Upper lobe of left lung (tissue), 6 donors: ENCODE measurements around the gene BORCS5. TPM values are rescaled to one million over a fixed set of nuclear protein-coding genes. Genes with fewer than 3 reads are reported as not detected.
A peak's percentile ranks its signal among the peaks of the same experiment; 100 is the strongest.

Source experiments
- ATAC-seq, 2 donors: fragments of 200-7000 bp; cut with Tn5 transposase; one replicate each; pipeline ENCODE4 v1.9.1; 2022; ENCODE audit warnings: mild to moderate bottlenecking in 2 of 2, moderate library complexity in 2 of 2; ENCODE audit not compliant: low FRiP score in 2 of 2
- DNase-seq, 2 donors: peaks; one replicate each; pipeline ENCODE4 v3.0.0-alpha.2; 2019 to 2020
- H3K27ac ChIP-seq, 4 donors: fragments of 200-600 bp; sonication (generic); one replicate each; pipeline ENCODE4 v1.5.1; 2016 to 2019
- H3K27me3 ChIP-seq, 4 donors: fragments of 200-600 bp; sonication (generic); one replicate each; pipeline ENCODE4 v1.5.1; 2017 to 2019
- H3K36me3 ChIP-seq, 4 donors: fragments of 200-600 bp; sonication (generic); one replicate each; pipeline ENCODE4 v1.5.1; 2016 to 2019
- H3K4me1 ChIP-seq, 4 donors: fragments of 200-600 bp; sonication (generic); one replicate each; pipeline ENCODE4 v1.5.1; 2018 to 2019
- H3K4me3 ChIP-seq, 4 donors: fragments of 200-600 bp; sonication (generic); one replicate each; pipeline ENCODE4 v1.5.1; 2017 to 2019; ENCODE audit warnings: mild to moderate bottlenecking in 2 of 4, moderate library complexity in 1 of 4
- H3K9me3 ChIP-seq, 4 donors: fragments of 200-600 bp; sonication (generic); one replicate each; pipeline ENCODE4 v1.5.1; 2018 to 2019
- CTCF ChIP-seq, 6 experiments: fragments of 450-650 bp in 4 of 6; fragments of 200-600 bp in 2 of 6; sonication (generic) in 2 of 6; IDR thresholded peaks; one replicate each; pipeline ENCODE4 v1.5.1; 2016 to 2019; ENCODE audit warnings: antibody characterized with exemption in 6 of 6
- EP300 ChIP-seq, 4 donors: sonication (generic); formaldehyde crosslinking; IDR thresholded peaks; one replicate each; pipeline ENCODE4 v1.5.1; 2017; ENCODE audit warnings: antibody characterized with exemption in 4 of 4, control low read depth in 2 of 4
- POLR2A ChIP-seq, 4 donors: fragments of 450-650 bp; IDR thresholded peaks; one replicate each; pipeline ENCODE4 v1.5.1; 2016 to 2017; ENCODE audit warnings: antibody characterized with exemption in 4 of 4, mild to moderate bottlenecking in 2 of 4
- POLR2AphosphoS5 ChIP-seq, 2 donors: sonication (generic); formaldehyde crosslinking; IDR thresholded peaks; one replicate each; pipeline ENCODE4 v1.5.1; 2017; ENCODE audit warnings: antibody characterized with exemption in 2 of 2
- WGBS, 2 donors: methylation state at CpG; one replicate each; pipeline ENCODE4 v1.1.5; 2017 to 2018; 5-methylcytosine and 5-hydroxymethylcytosine counted together
- total RNA-seq, 6 donors: library from RNA; depleted of rRNA in 4 of 6; stranded (reverse); fragments of >200 nt in 4 of 6; gene quantifications; one replicate each; pipeline versions ENCODE4 v1.1.0 to v1.2.1, GENCODE V29; 2016 to 2021
- donor health status: DM: no; HTN: no; CAD: no; lungs with moderate emphysema.
- donor health status: DM: no; HTN: yes; CAD: no; lungs with severe emphysema.

The BORCS5 gene
- total RNA-seq, 6 donors from 2014 or later = 7.3 to 105 (median 10.7) TPM

- peaks cover 21 to 29% (median 27%) of the 10 kb centered on the region in 4 donors for H3K4me1 ChIP-seq
- no peaks in the 10 kb centered on the region for H3K27me3 ChIP-seq
- no peaks in the 10 kb centered on the region for H3K36me3 ChIP-seq
- no peak for DNase-seq
- no peak for TF ChIP-seq POLR2AphosphoS5 (IDR thresholded peaks at IDR 0.05)
- no peak for TF ChIP-seq EP300 (IDR thresholded peaks at IDR 0.05)
- no peak for TF ChIP-seq CTCF (IDR thresholded peaks at IDR 0.05)
- no peak for TF ChIP-seq POLR2A (IDR thresholded peaks at IDR 0.05)
- 97% methylated on average over 5 of the region's 5 CpGs for WGBS, 2 donors
- H3K27ac ChIP-seq = peak overlapping the region in 1 of 4 donors; percentile 17
- H3K4me3 ChIP-seq = no peak overlapping the region
- no peak for ATAC-seq
- H3K9me3 ChIP-seq = no peaks in the 10 kb centered on the region
These were observed 145.9 kb downstream of the BORCS5 start for GRCh38 chr12:12502815-12503151.

GRCh38 chr12:12503384-12504078 is 146.7 kb downstream of the BORCS5 start:
- Histone ChIP-seq H3K27ac (no peak overlapping the region), H3K4me3 (no peak overlapping the region), H3K27me3 (no peaks in the 10 kb centered on the region), H3K4me1 (peaks cover 25 to 31% (median 28%) of the 10 kb centered on the region in 4 donors), H3K9me3 (no peaks in the 10 kb centered on the region), H3K36me3 (no peaks in the 10 kb centered on the region)
- ATAC-seq (no peak), DNase-seq (no peak)
- TF ChIP-seq POLR2AphosphoS5 (IDR thresholded peaks at IDR 0.05) (no peak), EP300 (IDR thresholded peaks at IDR 0.05) (no peak), POLR2A (IDR thresholded peaks at IDR 0.05) (no peak)
- WGBS, 2 donors = 82 to 93% methylated on average over 9 of the region's 9 CpGs

GRCh38 chr12:12505544-12506495 is 148.9 kb downstream of the BORCS5 start:
- H3K4me3 ChIP-seq = peak overlapping the region in 3 of 4 donors; percentile 4 to 29 (median 17)
- peaks cover 27 to 45% (median 38%) of the 10 kb centered on the region in 4 donors for H3K4me1 ChIP-seq
- TF ChIP-seq CTCF (IDR thresholded peaks at IDR 0.05) = no peak
- TF ChIP-seq POLR2AphosphoS5 (IDR thresholded peaks at IDR 0.05) = peak; percentile 30 to 66
- peak in 2 of 4 donors; percentile 21 to 73 for TF ChIP-seq EP300 (IDR thresholded peaks at IDR 0.05)
- ATAC-seq (peak; percentile 60 to 84), DNase-seq (no peak)
- H3K36me3 ChIP-seq = no peaks in the 10 kb centered on the region
- peak overlapping the region; percentile 6 to 82 (median 69) for H3K27ac ChIP-seq
- no peaks in the 10 kb centered on the region for H3K9me3 ChIP-seq
- 43 to 50% methylated on average over 11 of the region's 11 CpGs for WGBS, 2 donors
- H3K27me3 ChIP-seq = no peaks in the 10 kb centered on the region

GRCh38 chr12:12506496-12506890 is 149.6 kb downstream of the BORCS5 start:
- Histone ChIP-seq H3K36me3 (no peaks in the 10 kb centered on the region), H3K27ac (peak overlapping the region; percentile 6 to 82 (median 69)), H3K4me1 (peaks cover 26 to 45% (median 38%) of the 10 kb centered on the region in 4 donors), H3K9me3 (no peaks in the 10 kb centered on the region), H3K4me3 (peak overlapping the region in 3 of 4 donors; percentile 4 to 29 (median 17)), H3K27me3 (no peaks in the 10 kb centered on the region)
- TF ChIP-seq POLR2A (IDR thresholded peaks at IDR 0.05) = no peak
- no peak for TF ChIP-seq CTCF (IDR thresholded peaks at IDR 0.05)
- TF ChIP-seq EP300 (IDR thresholded peaks at IDR 0.05) = no peak
- no peak for TF ChIP-seq POLR2AphosphoS5 (IDR thresholded peaks at IDR 0.05)
- ATAC-seq (peak; percentile 58 to 74), DNase-seq (no peak)
- WGBS, 2 donors = 48 to 64% methylated on average over 3 of the region's 3 CpGs

GRCh38 chr12:12507121-12507520 is 150.2 kb downstream of the BORCS5 start:
- DNase-seq (no peak), ATAC-seq (no peak)
- TF ChIP-seq EP300 (IDR thresholded peaks at IDR 0.05) (no peak), CTCF (IDR thresholded peaks at IDR 0.05) (no peak), POLR2AphosphoS5 (IDR thresholded peaks at IDR 0.05) (no peak), POLR2A (IDR thresholded peaks at IDR 0.05) (no peak)
- Histone ChIP-seq H3K27ac (peak overlapping the region in 3 of 4 donors; percentile 63 to 82 (median 75)), H3K27me3 (no peaks in the 10 kb centered on the region), H3K9me3 (no peaks in the 10 kb centered on the region), H3K4me1 (peaks cover 26 to 45% (median 38%) of the 10 kb centered on the region in 4 donors), H3K4me3 (no peak overlapping the region), H3K36me3 (no peaks in the 10 kb centered on the region)
- WGBS, 2 donors = 87 to 90% methylated on average over 1 of the region's 1 CpG
